Globus pallidus (tissue), 1 donor: ENCODE measurements around the gene NOL7.

Experiments
- DNase-seq: peaks from one replicate; pipeline ENCODE4 v3.0.0-alpha.2; 2015; ENCODE audit warnings: low spot score

The NOL7 gene

GRCh38 chr6:13654496-13654895, 39.4 kb downstream of the NOL7 start:
- no peak for DNase-seq

GRCh38 chr6:13655700-13656099, 40.6 kb downstream of the NOL7 start:
- no peak for DNase-seq

DNA sequence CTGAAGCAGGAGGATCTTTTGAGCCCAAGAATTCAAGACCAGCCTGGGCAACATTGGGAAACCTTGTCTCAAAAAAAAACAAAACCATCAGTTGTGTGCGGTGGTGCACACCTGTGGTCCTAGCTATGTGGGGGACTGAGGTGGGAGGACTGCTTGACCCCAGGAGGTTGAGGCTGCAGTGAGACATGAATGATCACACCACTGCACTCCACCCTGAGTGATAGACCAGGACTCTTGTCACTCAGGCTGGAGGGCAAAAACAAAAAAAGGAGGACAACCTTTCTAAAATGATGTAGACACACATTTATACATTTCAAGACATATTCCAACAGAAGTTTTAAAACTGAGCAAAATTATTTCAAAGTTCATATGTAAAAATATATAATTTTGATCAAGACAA, 45.1 kb downstream of the NOL7 start:
- no peak for DNase-seq

DNA sequence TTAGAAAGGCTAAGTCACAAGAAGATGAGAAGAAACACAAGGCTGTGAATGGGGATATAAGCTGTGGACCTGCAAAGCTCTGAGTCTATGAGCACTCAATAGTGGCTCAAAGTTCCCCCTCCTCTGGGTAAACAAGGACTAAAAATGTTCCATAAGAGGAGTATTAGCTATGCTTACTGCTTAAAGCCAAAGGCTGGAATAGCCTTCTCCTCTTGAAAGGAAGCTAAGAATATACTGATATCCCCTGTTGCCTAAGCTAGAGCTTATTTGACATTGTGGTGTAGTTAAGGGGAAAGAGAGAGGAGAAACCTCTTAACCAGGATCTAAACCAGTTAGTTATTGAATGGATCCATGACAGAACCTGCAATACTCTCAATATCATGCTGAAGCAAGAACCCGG, 45.8 kb downstream of the NOL7 start:
- no peak for DNase-seq

DNA sequence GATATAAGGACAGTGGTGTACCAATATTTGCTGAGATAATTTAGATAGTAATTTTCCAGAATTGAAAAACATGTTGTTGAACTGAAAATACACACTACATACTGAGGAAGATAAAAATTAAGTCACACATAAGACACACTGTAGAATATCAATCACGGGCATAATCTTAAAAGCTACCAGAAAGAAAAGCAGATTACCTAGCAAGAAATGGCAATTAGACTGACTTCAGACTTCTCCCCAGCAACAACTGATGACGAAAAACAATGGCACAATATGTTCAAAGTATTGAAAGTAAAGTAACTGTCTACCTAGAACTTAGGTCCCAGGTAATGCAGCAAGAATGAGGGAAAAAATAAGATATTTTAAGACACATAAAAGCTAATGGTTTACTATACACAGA, 46.5 kb downstream of the NOL7 start:
- DNase-seq, result no peak

- DNase-seq, result no peak
Measured at GRCh38 chr6:13662651-13663334, 47.7 kb downstream of the NOL7 start.

DNA sequence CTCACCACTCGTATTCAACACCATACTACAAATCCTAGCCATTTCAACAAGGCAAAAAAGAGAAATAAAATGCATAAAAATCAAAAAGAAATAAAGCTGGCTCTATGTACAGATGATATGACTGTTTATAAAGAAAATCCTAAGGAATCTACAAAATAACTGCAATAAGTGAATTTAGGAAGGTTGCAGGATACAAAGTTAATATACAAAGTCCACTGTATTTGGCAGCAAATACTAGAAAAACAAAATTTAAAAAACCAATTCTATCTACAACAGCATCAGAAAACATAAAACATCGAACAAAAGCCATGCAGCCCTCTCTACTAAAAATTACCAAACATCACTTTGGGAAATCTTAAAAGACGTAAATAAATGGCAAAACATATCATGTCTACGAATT, 48.9 kb downstream of the NOL7 start:
- no peak for DNase-seq

DNA sequence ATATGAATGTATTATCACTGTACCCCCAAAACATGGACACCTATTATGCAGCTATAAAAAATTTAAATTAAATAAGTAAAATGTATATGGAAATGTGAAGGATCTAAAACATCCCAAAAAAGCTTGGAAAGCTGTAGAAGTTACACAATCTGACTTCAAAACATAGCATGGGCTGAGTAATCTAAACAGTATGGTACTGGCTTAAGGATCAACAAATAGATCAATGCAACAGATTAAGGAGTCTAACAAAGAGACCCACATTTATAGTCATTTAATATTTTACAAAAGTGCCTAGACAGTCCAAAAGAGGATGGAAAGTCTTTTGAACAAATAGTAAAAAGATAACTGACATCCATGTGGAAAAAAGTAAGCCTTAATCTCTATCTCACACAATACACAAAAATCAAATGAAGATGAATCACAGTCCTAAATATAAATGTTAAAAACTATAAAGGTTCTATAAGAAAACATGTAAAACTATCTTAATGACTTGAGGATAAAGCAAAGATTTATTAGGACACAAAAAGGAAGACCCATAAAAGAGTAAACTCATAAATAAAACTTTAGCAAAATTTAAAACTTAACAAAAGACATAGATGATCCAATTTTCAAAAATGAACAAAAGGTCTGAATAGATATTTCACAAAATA, 49.7 kb downstream of the NOL7 start:
- DNase-seq, result no peak

GRCh38 chr6:13666194-13667105, 51.3 kb downstream of the NOL7 start:
- DNase-seq, result no peak

GRCh38 chr6:13667655-13668054, 52.5 kb downstream of the NOL7 start:
- no peak for DNase-seq

GRCh38 chr6:13668291-13668928, 53.3 kb downstream of the NOL7 start:
- DNase-seq, result no peak

- no peak for DNase-seq
Measured at GRCh38 chr6:13669476-13669875, 54.3 kb downstream of the NOL7 start.
